PC-9 (cell line): ENCODE results near the gene HLA-B.

Source experiments
- CTCF ChIP-seq: fragments of 200-600 bp; sonication (generic); conservative IDR thresholded peaks from 2 replicates; pipeline ENCODE4 v1.6.1; 2017; ENCODE audit warnings: mixed run types, antibody characterized with exemption, mild to moderate bottlenecking, moderate library complexity
- EZH2 ChIP-seq: fragments of 200-600 bp; sonication (generic); IDR thresholded peaks from 2 replicates; pipeline ENCODE4 v1.8.0; 2017; ENCODE audit warnings: antibody characterized with exemption, low read depth

DNA sequence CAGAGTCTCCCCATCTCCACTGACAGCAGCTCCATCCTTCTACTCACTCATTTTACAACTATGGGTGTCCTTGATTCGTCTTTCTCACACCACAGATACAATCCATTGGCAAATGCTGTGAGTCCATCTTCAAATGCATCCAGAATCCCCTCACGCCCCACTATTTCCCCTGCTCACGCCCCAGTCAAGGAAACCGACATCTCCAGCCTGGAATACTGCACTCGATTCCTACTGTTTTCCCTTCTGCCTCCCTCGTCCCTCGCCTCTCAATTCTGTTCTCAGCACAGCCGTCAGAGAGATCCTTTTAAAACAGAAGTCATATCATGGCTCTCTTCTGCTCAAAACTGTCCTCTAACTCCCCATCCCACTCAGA is 4.7 kb downstream of the HLA-B start:
- no peak for TF ChIP-seq CTCF
- TF ChIP-seq EZH2: no peak
